H9 (cell line): ENCODE measurements around the gene NHLRC3. TPM values are rescaled to one million over a fixed set of nuclear protein-coding genes. Genes with fewer than 3 reads are reported as not detected.

Experiments used
- DNase-seq: peaks from one replicate; pipeline ENCODE4 v3.0.0-alpha.2; 2017
- H2AFZ ChIP-seq: one replicate; pipeline ENCODE4 v1.6.1; 2013; ENCODE audit warnings: mild to moderate bottlenecking, low read length, control low read depth, moderate library complexity
- H2AK5ac ChIP-seq: 2 replicates; pipeline ENCODE4 v1.6.1; 2013; ENCODE audit warnings: low read length, control low read depth, mixed read lengths; ENCODE audit not compliant: insufficient read length
- H2BK120ac ChIP-seq: one replicate; pipeline ENCODE4 v1.6.1; 2013; ENCODE audit warnings: low read depth, mild to moderate bottlenecking, low read length, control low read depth, inconsistent platforms; ENCODE audit not compliant: poor library complexity, severe bottlenecking
- H2BK12ac ChIP-seq: 2 replicates; pipeline ENCODE4 v1.6.1; 2013; ENCODE audit warnings: low read length, control low read depth, mixed read lengths, low read depth; ENCODE audit not compliant: insufficient read length
- H2BK15ac ChIP-seq: 2 replicates; pipeline ENCODE4 v1.6.1; 2013; ENCODE audit warnings: low read depth, low read length, control low read depth
- H2BK20ac ChIP-seq: one replicate; pipeline ENCODE4 v1.6.1; 2013; ENCODE audit warnings: low read depth, mild to moderate bottlenecking, low read length, control low read depth, inconsistent platforms; ENCODE audit not compliant: poor library complexity, severe bottlenecking
- H2BK5ac ChIP-seq: 2 replicates; pipeline ENCODE4 v1.6.1; 2013; ENCODE audit warnings: low read length, control low read depth, mixed read lengths; ENCODE audit not compliant: insufficient read length
- H3K14ac ChIP-seq: 2 replicates; pipeline ENCODE4 v1.6.1; 2013; ENCODE audit warnings: low read length, control low read depth; ENCODE audit not compliant: insufficient read depth
- H3K18ac ChIP-seq: 2 replicates; pipeline ENCODE4 v1.6.1; 2013; ENCODE audit warnings: low read depth, mild to moderate bottlenecking, mixed read lengths, low read length, control low read depth; ENCODE audit not compliant: insufficient read length
- H3K23ac ChIP-seq: 2 replicates; pipeline ENCODE4 v1.6.1; 2013; ENCODE audit warnings: low read length, control low read depth, mixed read lengths, low read depth; ENCODE audit not compliant: insufficient read length
- H3K23me2 ChIP-seq: 2 replicates; pipeline ENCODE4 v1.6.1; 2013; ENCODE audit warnings: low read depth, mild to moderate bottlenecking, mixed read lengths, low read length, control low read depth; ENCODE audit not compliant: insufficient read length, poor library complexity, severe bottlenecking
- H3K27ac ChIP-seq: 2 replicates; pipeline ENCODE4 v1.5.1; 2013; ENCODE audit warnings: low read length, control low read depth, mixed read lengths, low read depth; ENCODE audit not compliant: insufficient read length
- H3K27me3 ChIP-seq: 2 replicates; pipeline ENCODE4 v1.6.1; 2013; ENCODE audit warnings: low read length, control low read depth, inconsistent platforms; ENCODE audit not compliant: insufficient read depth
- H3K4ac ChIP-seq: 2 replicates; pipeline ENCODE4 v1.6.1; 2013; ENCODE audit warnings: low read depth, mild to moderate bottlenecking, control low read depth, inconsistent platforms, low read length, moderate library complexity
- H3K4me1 ChIP-seq: 2 replicates; pipeline ENCODE4 v1.6.1; 2013; ENCODE audit warnings: low read length, control low read depth, inconsistent platforms; ENCODE audit not compliant: insufficient read depth
- H3K4me2 ChIP-seq: 2 replicates; pipeline ENCODE4 v1.6.1; 2013; ENCODE audit warnings: low read length, control low read depth, mixed read lengths; ENCODE audit not compliant: insufficient read length, insufficient read depth
- H3K56ac ChIP-seq: 2 replicates; pipeline ENCODE4 v1.6.1; 2013; ENCODE audit warnings: low read depth, mild to moderate bottlenecking, mixed read lengths, low read length, control low read depth; ENCODE audit not compliant: insufficient read length
- H3K79me1 ChIP-seq: 2 replicates; pipeline ENCODE4 v1.6.1; 2013; ENCODE audit warnings: low read depth, mild to moderate bottlenecking, moderate library complexity, low read length, control low read depth, inconsistent platforms; ENCODE audit not compliant: insufficient read depth, poor library complexity, severe bottlenecking
- H3K79me2 ChIP-seq: 2 replicates; pipeline ENCODE4 v1.6.1; 2013; ENCODE audit warnings: low read length, control low read depth, inconsistent platforms; ENCODE audit not compliant: insufficient read depth
- H3K9ac ChIP-seq: 2 replicates; pipeline ENCODE4 v1.6.1; 2013; ENCODE audit warnings: low read length, control low read depth, mixed read lengths; ENCODE audit not compliant: insufficient read length; ENCODE audit errors: extremely low read depth
- H3K9me3 ChIP-seq: one replicate; pipeline ENCODE4 v1.6.1; 2013; ENCODE audit warnings: low read depth, low read length, inconsistent platforms; ENCODE audit not compliant: control insufficient read depth
- H3T11ph ChIP-seq: one replicate; pipeline ENCODE4 v1.6.1; 2013; ENCODE audit warnings: mild to moderate bottlenecking, low read length, control low read depth, inconsistent platforms
- H4K20me1 ChIP-seq: one replicate; pipeline ENCODE4 v1.6.1; 2013; ENCODE audit not compliant: control insufficient read depth, insufficient read length, insufficient read depth
- H4K5ac ChIP-seq: 2 replicates; pipeline ENCODE4 v1.6.1; 2013; ENCODE audit warnings: low read depth, mild to moderate bottlenecking, mixed read lengths, low read length, control low read depth; ENCODE audit not compliant: insufficient read length
- H4K8ac ChIP-seq: replicated peaks from 2 replicates; pipeline ENCODE4 v1.6.1; 2013; ENCODE audit warnings: low read length, control low read depth, mixed read lengths, low read depth; ENCODE audit not compliant: insufficient read length
- H4K91ac ChIP-seq: 2 replicates; pipeline ENCODE4 v1.6.1; 2013; ENCODE audit warnings: low read depth, mild to moderate bottlenecking, moderate library complexity, mixed read lengths, low read length, control low read depth; ENCODE audit not compliant: insufficient read length
- H3K27ac Mint-ChIP-seq, 3 experiments: 2 replicates in 2 of 3; 3 replicates in 1 of 3; pipeline ENCODE4 v1.8.0; 2020 to 2021; ENCODE audit warnings: mixed read lengths in 3 of 3, mild to moderate bottlenecking in 1 of 3, moderate library complexity in 1 of 3
- H3K27me3 Mint-ChIP-seq: 2 replicates; pipeline ENCODE4 v1.8.0; 2021; ENCODE audit warnings: low read depth, mild to moderate bottlenecking, moderate library complexity, mixed read lengths
- H3K36me3 Mint-ChIP-seq, 3 experiments: 2 replicates in 2 of 3; 3 replicates in 1 of 3; pipeline ENCODE4 v1.8.0; 2020 to 2021; ENCODE audit warnings: low read depth in 3 of 3, mixed read lengths in 3 of 3; ENCODE audit not compliant: insufficient read depth in 1 of 3
- H3K4me1 Mint-ChIP-seq, 2 experiments: 2 replicates each; pipeline ENCODE4 v1.8.0; 2020; ENCODE audit warnings: mixed read lengths in 2 of 2
- H3K4me3 Mint-ChIP-seq, 2 experiments: 2 replicates in 1 of 2; 3 replicates in 1 of 2; pipeline ENCODE4 v1.8.0; 2020 to 2021; ENCODE audit warnings: mild to moderate bottlenecking in 2 of 2, mixed read lengths in 2 of 2, moderate library complexity in 1 of 2
- H3K9me3 Mint-ChIP-seq, 2 experiments: 2 replicates in 1 of 2; 3 replicates in 1 of 2; pipeline ENCODE4 v1.8.0; 2020; ENCODE audit warnings: mild to moderate bottlenecking in 2 of 2, mixed read lengths in 2 of 2, moderate library complexity in 1 of 2
- WGBS: extraction: QIAGEN DNeasy Blood & Tissue Kit; methylation state at CpG from one replicate; pipeline ENCODE4 v1.1.7; 2013; ENCODE audit warnings: missing lambda C conversion rate, low lambda C conversion rate, mixed read lengths; ENCODE audit not compliant: insufficient read length; ENCODE audit errors: extremely low coverage; 5-methylcytosine and 5-hydroxymethylcytosine counted together
- total RNA-seq: library from RNA; stranded (reverse); gene quantifications from 2 replicates; pipeline ENCODE4 v1.2.1, GENCODE V29; 2021
- TF ChIP-seq, protein P1 (sequence below): fragments of 200-600 bp; sonication (generic); conservative IDR thresholded peaks from 3 replicates; pipeline ENCODE4 v1.8.0; 2021; ENCODE audit warnings: antibody characterized with exemption, mild to moderate bottlenecking

Gene NHLRC3
- total RNA-seq, 1 experiment from 2014 or later, result 17.6 TPM

- Histone ChIP-seq H3K9me3 (no peaks in the 10 kb centered on the region), H3T11ph (no peak overlapping the region), H4K20me1 (no peaks in the 10 kb centered on the region), H2BK120ac (no peak overlapping the region), H3K14ac (no peak overlapping the region), H2BK15ac (no peak overlapping the region), H3K27me3 (no peaks in the 10 kb centered on the region), H2AK5ac (no peak overlapping the region), H3K18ac (no peak overlapping the region), H3K4ac (no peak overlapping the region), H3K27ac (no peak overlapping the region), H3K4me1 (no peaks in the 10 kb centered on the region), H3K9ac (no peak overlapping the region), H2AFZ (no peak overlapping the region), H4K8ac (no peak overlapping the region), H3K23me2 (no peaks in the 10 kb centered on the region), H3K79me2 (no peaks in the 10 kb centered on the region), H3K4me2 (no peak overlapping the region), H4K5ac (no peak overlapping the region), H4K91ac (no peak overlapping the region), H2BK20ac (no peak overlapping the region), H3K56ac (no peak overlapping the region), H3K79me1 (no peaks in the 10 kb centered on the region), H2BK12ac (no peak overlapping the region), H2BK5ac (no peak overlapping the region), H3K23ac (no peak overlapping the region)
- no peak overlapping the region for H3K4me3 Mint-ChIP-seq
- TF ChIP-seq, protein P1, sequence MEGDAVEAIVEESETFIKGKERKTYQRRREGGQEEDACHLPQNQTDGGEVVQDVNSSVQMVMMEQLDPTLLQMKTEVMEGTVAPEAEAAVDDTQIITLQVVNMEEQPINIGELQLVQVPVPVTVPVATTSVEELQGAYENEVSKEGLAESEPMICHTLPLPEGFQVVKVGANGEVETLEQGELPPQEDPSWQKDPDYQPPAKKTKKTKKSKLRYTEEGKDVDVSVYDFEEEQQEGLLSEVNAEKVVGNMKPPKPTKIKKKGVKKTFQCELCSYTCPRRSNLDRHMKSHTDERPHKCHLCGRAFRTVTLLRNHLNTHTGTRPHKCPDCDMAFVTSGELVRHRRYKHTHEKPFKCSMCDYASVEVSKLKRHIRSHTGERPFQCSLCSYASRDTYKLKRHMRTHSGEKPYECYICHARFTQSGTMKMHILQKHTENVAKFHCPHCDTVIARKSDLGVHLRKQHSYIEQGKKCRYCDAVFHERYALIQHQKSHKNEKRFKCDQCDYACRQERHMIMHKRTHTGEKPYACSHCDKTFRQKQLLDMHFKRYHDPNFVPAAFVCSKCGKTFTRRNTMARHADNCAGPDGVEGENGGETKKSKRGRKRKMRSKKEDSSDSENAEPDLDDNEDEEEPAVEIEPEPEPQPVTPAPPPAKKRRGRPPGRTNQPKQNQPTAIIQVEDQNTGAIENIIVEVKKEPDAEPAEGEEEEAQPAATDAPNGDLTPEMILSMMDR, result peak; percentile 80
- no peaks in the 10 kb centered on the region; a peak in 1 of 4 replicates for H3K4me1 Mint-ChIP-seq
- H3K36me3 Mint-ChIP-seq, result peaks cover 42 to 79% (median 75%) of the 10 kb centered on the region in 3 experiments
- peak; percentile 73 for DNase-seq
- no peaks in the 10 kb centered on the region for H3K9me3 Mint-ChIP-seq
- peak overlapping the region in 1 of 3 experiments; percentile 57; a peak in 2 of 7 replicates for H3K27ac Mint-ChIP-seq
- H3K27me3 Mint-ChIP-seq, result no peaks in the 10 kb centered on the region
- no CpG with 5 or more reads among the region's 7 CpGs for WGBS
Observed at GRCh38 chr13:39012608-39013007, 25.6 kb upstream of the NHLRC3 start.
